Thoracic aorta (tissue), 2 donors: ENCODE results near the gene TMEM127. TPM values are rescaled to one million over a fixed set of nuclear protein-coding genes. Genes with fewer than 3 reads are reported as not detected.

ENCODE experiments used
- ATAC-seq: fragments of 150-250 bp; one replicate; pipeline ENCODE4 v1.8.0; 2017; ENCODE audit warnings: low read depth; ENCODE audit not compliant: insufficient number of reproducible peaks, low FRiP score
- DNase-seq: peaks from one replicate; pipeline ENCODE4 v3.0.0-alpha.2; 2020; ENCODE audit warnings: low spot score
- H3K27ac ChIP-seq, 2 donors: fragments of 200-600 bp; sonication (generic); 1 replicate in 1 of 2; 2 replicates in 1 of 2; pipeline ENCODE4 v1.5.1; 2016; ENCODE audit warnings: mild to moderate bottlenecking in 2 of 2, moderate library complexity in 2 of 2
- H3K27me3 ChIP-seq: fragments of 200-600 bp; sonication (generic); replicated peaks from 2 replicates; pipeline ENCODE4 v1.6.0; 2016; ENCODE audit warnings: mild to moderate bottlenecking; ENCODE audit not compliant: insufficient read depth
- H3K36me3 ChIP-seq: fragments of 200-600 bp; sonication (generic); one replicate; pipeline ENCODE4 v1.5.1; 2016
- H3K4me1 ChIP-seq, 2 donors: fragments of 200-600 bp; sonication (generic); 1 replicate in 1 of 2; 2 replicates in 1 of 2; pipeline versions ENCODE4 v1.5.1 to v1.6.0; 2016; ENCODE audit warnings: low read depth in 2 of 2, mild to moderate bottlenecking in 1 of 2; ENCODE audit not compliant: control insufficient read depth in 1 of 2
- H3K4me3 ChIP-seq: fragments of 200-600 bp; sonication (generic); 2 replicates; pipeline ENCODE4 v1.5.1; 2016; ENCODE audit warnings: mild to moderate bottlenecking
- H3K9me3 ChIP-seq: fragments of 200-600 bp; sonication (generic); 2 replicates; pipeline ENCODE4 v1.5.1; 2016
- CTCF ChIP-seq: fragments of 200-600 bp; sonication (generic); IDR thresholded peaks from one replicate; pipeline ENCODE4 v1.5.1; 2019; ENCODE audit warnings: antibody characterized with exemption
- total RNA-seq, 2 donors: library from RNA; depleted of rRNA; stranded (reverse); fragments of >200 nt; gene quantifications; one replicate each; pipeline versions ENCODE4 v1.1.0 to v1.2.3, GENCODE V29; 2016

TMEM127 gene, protein sequence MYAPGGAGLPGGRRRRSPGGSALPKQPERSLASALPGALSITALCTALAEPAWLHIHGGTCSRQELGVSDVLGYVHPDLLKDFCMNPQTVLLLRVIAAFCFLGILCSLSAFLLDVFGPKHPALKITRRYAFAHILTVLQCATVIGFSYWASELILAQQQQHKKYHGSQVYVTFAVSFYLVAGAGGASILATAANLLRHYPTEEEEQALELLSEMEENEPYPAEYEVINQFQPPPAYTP
- total RNA-seq = 10 to 100 TPM; 50.8 to 52.4 TPM

DNA sequence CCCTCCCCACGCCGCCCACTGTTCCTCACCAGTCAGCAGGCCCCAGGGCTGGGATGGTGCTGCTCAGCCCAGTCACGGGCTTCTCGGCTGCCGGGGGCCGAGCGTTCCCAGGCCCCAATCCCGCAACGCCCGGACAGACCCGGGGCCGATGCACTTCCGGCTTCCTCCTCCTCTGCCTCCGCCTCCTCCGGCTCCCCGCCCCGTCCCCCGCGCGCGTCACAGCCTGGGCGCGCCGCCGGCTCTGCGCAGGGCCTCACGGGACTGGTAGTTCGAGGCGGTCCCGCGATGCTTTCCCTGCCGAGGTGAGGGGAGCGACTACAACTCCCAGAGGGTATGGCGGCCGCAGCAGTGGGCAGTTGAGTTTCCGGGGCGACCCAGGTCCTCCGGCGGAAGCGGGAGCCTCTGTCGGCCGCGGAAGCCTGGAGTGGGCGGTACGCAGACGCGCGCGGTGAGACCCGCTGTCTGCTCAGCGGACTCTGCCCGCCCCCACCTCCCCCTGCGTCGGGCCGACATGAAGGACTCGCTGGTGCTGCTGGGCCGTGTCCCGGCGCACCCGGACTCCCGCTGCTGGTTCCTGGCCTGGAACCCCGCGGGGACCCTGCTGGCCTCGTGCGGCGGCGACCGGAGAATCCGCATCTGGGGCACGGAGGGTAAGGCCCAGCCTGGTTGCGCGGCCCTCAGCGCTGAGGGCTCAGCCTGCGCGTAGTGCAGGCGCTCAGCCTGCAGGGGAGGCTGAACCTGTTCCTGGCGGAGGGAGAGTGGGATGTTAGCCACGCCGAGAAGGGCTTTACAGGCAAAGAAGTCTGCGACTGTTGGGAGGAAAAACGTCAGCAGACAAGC lies at the start of gene TMEM127, which contains the start of gene CIAO1:
Gene TMEM127 (minus strand): TSS at position 158 of the 840 bp plus-strand sequence. CDS start 616 bp downstream, outside the sequence.
Gene CIAO1 (plus strand): TSS at position 386 of the 840 bp plus-strand sequence. CDS start 126 bp downstream, at position 512.
- Histone ChIP-seq H3K36me3 (peaks cover 26% of the 10 kb centered on the region), H3K4me3 (peak within 1 kb of the TSS; percentile 95), H3K9me3 (no peaks in the 10 kb centered on the region), H3K27ac (peak within 1 kb of the TSS; percentile 88 to 89), H3K4me1 (peaks cover 28 to 49% of the 10 kb centered on the region in 2 donors), H3K27me3 (no peaks in the 10 kb centered on the region)
- peak; percentile 93 for DNase-seq
- TF ChIP-seq CTCF = peak; percentile 46
- peak; percentile 82 for ATAC-seq

DNA sequence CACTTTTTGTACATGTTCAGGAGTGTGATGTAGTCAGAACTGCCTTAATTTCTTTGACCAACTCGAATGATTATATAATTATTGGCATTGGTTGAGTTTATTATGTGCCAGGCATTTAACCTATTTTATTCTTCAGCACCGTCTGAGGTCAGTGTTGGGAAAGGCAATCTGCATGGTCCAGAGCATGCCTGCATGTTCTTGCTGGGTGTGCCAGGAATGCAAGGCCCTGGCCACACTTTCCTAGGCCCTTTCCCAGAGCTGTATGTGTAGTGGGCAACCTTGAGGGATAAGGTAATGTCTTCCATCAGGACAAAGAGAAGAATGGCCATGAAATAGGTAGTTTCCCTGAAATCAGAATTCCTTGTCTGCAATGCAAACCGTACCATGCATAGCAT lies 49.2 kb upstream of the TMEM127 start:
- TF ChIP-seq CTCF = no peak
- ATAC-seq (no peak), DNase-seq (no peak)
- H3K27ac ChIP-seq = no peak overlapping the region
- no peaks in the 10 kb centered on the region for H3K36me3 ChIP-seq
- H3K9me3 ChIP-seq = no peaks in the 10 kb centered on the region
- no peak overlapping the region for H3K4me3 ChIP-seq
- H3K4me1 ChIP-seq = no peaks in the 10 kb centered on the region
- H3K27me3 ChIP-seq = no peaks in the 10 kb centered on the region

DNA sequence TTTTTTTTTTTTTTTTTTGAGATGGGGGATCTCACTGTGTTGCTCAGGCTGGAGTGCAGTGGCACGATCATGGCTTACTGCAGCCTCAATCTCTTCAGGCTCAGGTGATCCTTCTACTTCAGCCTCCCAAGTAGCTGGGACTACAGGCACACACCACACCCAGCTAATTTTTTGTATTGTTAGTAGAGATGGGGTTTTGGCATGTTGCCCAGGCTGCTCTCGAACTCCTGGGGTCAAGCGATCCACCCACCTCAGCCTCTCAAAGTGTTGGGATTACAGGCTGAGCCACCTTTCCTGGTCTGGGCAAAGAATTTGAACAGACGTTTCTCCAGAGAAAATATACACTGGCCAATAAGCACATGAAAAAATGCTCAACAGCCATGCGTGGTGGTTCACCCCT lies 42.5 kb upstream of the TMEM127 start:
- Histone ChIP-seq H3K4me1 (peaks cover 9 to 17% of the 10 kb centered on the region in 2 donors), H3K27ac (no peak overlapping the region), H3K27me3 (no peaks in the 10 kb centered on the region), H3K36me3 (peaks cover 3% of the 10 kb centered on the region), H3K9me3 (no peaks in the 10 kb centered on the region), H3K4me3 (no peak overlapping the region)
- no peak for TF ChIP-seq CTCF
- ATAC-seq (no peak), DNase-seq (no peak)

DNA sequence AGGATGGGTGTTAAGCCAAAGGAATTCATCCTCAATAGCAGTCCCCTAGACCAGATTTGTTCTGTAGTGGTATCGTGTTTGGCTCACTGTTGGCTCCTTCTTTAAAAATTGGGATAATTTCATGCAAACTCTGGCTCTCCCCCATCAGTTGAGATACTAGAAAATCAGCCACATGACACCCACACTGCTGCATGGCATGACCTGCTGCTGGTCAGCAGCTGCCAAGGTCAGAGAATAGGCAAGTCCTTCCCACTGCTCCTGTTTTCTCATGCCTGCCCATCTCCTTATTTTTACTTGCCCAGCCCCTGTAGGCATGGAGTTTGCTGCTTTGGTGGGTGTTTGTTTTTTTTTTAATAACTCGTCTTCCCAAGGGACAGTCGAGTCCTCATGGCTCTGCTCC lies 40.6 kb upstream of the TMEM127 start:
- ATAC-seq = no peak

More for the DNA sequence above, 40.6 kb upstream of the TMEM127 start:
- H3K27ac ChIP-seq = peak overlapping the region; percentile 82 to 85
- DNase-seq = no peak
- H3K4me1 ChIP-seq = peaks cover 9 to 17% of the 10 kb centered on the region in 2 donors
- peaks cover 19% of the 10 kb centered on the region for H3K36me3 ChIP-seq
- TF ChIP-seq CTCF = no peak
- H3K27me3 ChIP-seq = no peaks in the 10 kb centered on the region
- no peaks in the 10 kb centered on the region for H3K9me3 ChIP-seq
- H3K4me3 ChIP-seq = peak overlapping the region; percentile 90
